ENCODE results near the gene STAC3. TPM values are rescaled to one million over a fixed set of nuclear protein-coding genes. Genes with fewer than 3 reads are reported as not detected.

STAC3 gene
- polyA plus RNA-seq, 12 donors: 178 to 563 (median 396) TPM; not detected in 1

- DNase-seq: no peak
These were observed 8.3 kb upstream of the STAC3 start for GRCh38 chr12:57258977-57259970.

GRCh38 chr12:57255916-57256315 lies 4.9 kb upstream of the STAC3 start:
- DNase-seq: no peak

GRCh38 chr12:57254506-57255280 lies 3.7 kb upstream of the STAC3 start:
- no peak for DNase-seq

- DNase-seq: no peak
These were observed 446 bp downstream of the STAC3 start for GRCh38 chr12:57250541-57250940.

GRCh38 chr12:57248934-57249742 lies 1.8 kb downstream of the STAC3 start:
- DNase-seq: no peak

- no peak for DNase-seq
These were observed 3.9 kb downstream of the STAC3 start for GRCh38 chr12:57247041-57247440.

- no peak for DNase-seq
These were observed 6.7 kb downstream of the STAC3 start for GRCh38 chr12:57244312-57244696.

GRCh38 chr12:57243521-57244311 lies 7.3 kb downstream of the STAC3 start:
- peak; percentile 75 for DNase-seq

- DNase-seq: no peak
These were observed 8.1 kb downstream of the STAC3 start for GRCh38 chr12:57242691-57243454.

- no peak for DNase-seq
These were observed 8.7 kb downstream of the STAC3 start for GRCh38 chr12:57242329-57242690.

- DNase-seq: no peak
These were observed 9.3 kb downstream of the STAC3 start for GRCh38 chr12:57241402-57242310.

GRCh38 chr12:57240926-57241401 lies 10.0 kb downstream of the STAC3 start:
- DNase-seq: no peak

- no peak for DNase-seq
These were observed 10.7 kb downstream of the STAC3 start for GRCh38 chr12:57240066-57240921.

GRCh38 chr12:57239587-57240065 lies 11.4 kb downstream of the STAC3 start:
- no peak for DNase-seq

GRCh38 chr12:57238854-57239554 lies 12.0 kb downstream of the STAC3 start:
- peak; percentile 91 for DNase-seq

GRCh38 chr12:57237932-57238853 lies 12.8 kb downstream of the STAC3 start:
- no peak for DNase-seq

All from muscle of arm (tissue), 12 donors.